GM23338 (cell line): ENCODE results near the gene NUBPL. TPM values are rescaled to one million over a fixed set of nuclear protein-coding genes. Genes with fewer than 3 reads are reported as not detected.
"Not testable (repeated sequence)": the region's sequence is repeated elsewhere in the genome, so short reads cannot be mapped to it uniquely, and the experiment has no call there.

Source experiments
- ATAC-seq: fragments of 200-7000 bp; cut with Tn5 transposase; 3 replicates; pipeline ENCODE4 v1.9.1; 2020
- DNase-seq: peaks from one replicate; pipeline ENCODE4 v3.0.0-alpha.2; 2015; ENCODE audit warnings: low spot score
- H2AFZ ChIP-seq: fragments of 200-600 bp; sonication (generic); 2 replicates; pipeline ENCODE4 v1.8.0; 2016; ENCODE audit warnings: antibody characterized with exemption, mild to moderate bottlenecking, moderate library complexity
- H3F3A ChIP-seq: fragments of 200-600 bp; sonication (generic); replicated peaks from 2 replicates; pipeline ENCODE4 v1.8.0; 2017; ENCODE audit warnings: antibody characterized with exemption, mixed run types, low read depth
- H3K27ac ChIP-seq: fragments of 200-600 bp; sonication (generic); 2 replicates; pipeline ENCODE4 v1.6.1; 2016; ENCODE audit warnings: low read depth
- H3K27me3 ChIP-seq: fragments of 200-600 bp; sonication (generic); 2 replicates; pipeline ENCODE4 v1.8.0; 2016; ENCODE audit warnings: mild to moderate bottlenecking, mixed run types, moderate library complexity; ENCODE audit not compliant: insufficient read depth
- H3K36me3 ChIP-seq: fragments of 200-600 bp; sonication (generic); 2 replicates; pipeline ENCODE4 v1.8.0; 2016; ENCODE audit warnings: mild to moderate bottlenecking; ENCODE audit not compliant: insufficient read depth
- H3K4me1 ChIP-seq: fragments of 200-600 bp; sonication (generic); 2 replicates; pipeline ENCODE4 v1.8.0; 2016; ENCODE audit warnings: mild to moderate bottlenecking, moderate library complexity; ENCODE audit not compliant: insufficient read depth
- H3K4me2 ChIP-seq: fragments of 200-600 bp; sonication (generic); 2 replicates; pipeline ENCODE4 v1.7.1; 2017; ENCODE audit warnings: mixed run types
- H3K4me3 ChIP-seq: fragments of 200-600 bp; sonication (generic); 2 replicates; pipeline ENCODE4 v1.6.1; 2016; ENCODE audit warnings: mixed run types
- H3K79me2 ChIP-seq: fragments of 200-600 bp; sonication (generic); replicated peaks from 2 replicates; pipeline ENCODE4 v1.8.0; 2017; ENCODE audit warnings: mild to moderate bottlenecking; ENCODE audit not compliant: insufficient read depth
- H3K9me2 ChIP-seq: fragments of 200-600 bp; sonication (generic); 2 replicates; pipeline ENCODE4 v1.8.0; 2017; ENCODE audit not compliant: insufficient read depth
- H4K20me1 ChIP-seq: fragments of 200-600 bp; sonication (generic); replicated peaks from 2 replicates; pipeline ENCODE4 v1.8.0; 2017; ENCODE audit warnings: mild to moderate bottlenecking; ENCODE audit not compliant: insufficient read depth
- H3K27ac Mint-ChIP-seq: 2 replicates; pipeline ENCODE4 v1.8.0; 2020; ENCODE audit warnings: inconsistent platforms, mild to moderate bottlenecking, moderate library complexity, mixed read lengths
- H3K27me3 Mint-ChIP-seq: 3 replicates; pipeline ENCODE4 v1.8.0; 2022; ENCODE audit warnings: low read depth, mild to moderate bottlenecking, moderate library complexity, mixed read lengths, inconsistent platforms; ENCODE audit not compliant: insufficient read depth, poor library complexity
- H3K36me3 Mint-ChIP-seq: 3 replicates; pipeline ENCODE4 v1.8.0; 2021; ENCODE audit warnings: low read depth, mild to moderate bottlenecking, inconsistent platforms, moderate library complexity, mixed read lengths
- H3K4me1 Mint-ChIP-seq: 3 replicates; pipeline ENCODE4 v1.8.0; 2020; ENCODE audit warnings: mild to moderate bottlenecking, inconsistent platforms, mixed read lengths
- H3K4me3 Mint-ChIP-seq: 3 replicates; pipeline ENCODE4 v1.8.0; 2021; ENCODE audit warnings: moderate library complexity, mild to moderate bottlenecking, inconsistent platforms, mixed read lengths
- H3K9me3 Mint-ChIP-seq: 3 replicates; pipeline ENCODE4 v1.8.0; 2020; ENCODE audit warnings: moderate library complexity, mild to moderate bottlenecking, inconsistent platforms, mixed read lengths
- CREB1 ChIP-seq: fragments of 250-450 bp; sonication (Bioruptor Pico); IDR thresholded peaks from 2 replicates; pipeline ENCODE4 v1.5.0; 2020; ENCODE audit warnings: low read depth, mild to moderate bottlenecking, moderate library complexity
- CTCF ChIP-seq, 2 experiments: fragments of 200-600 bp in 1 of 2; sonication (generic) in 1 of 2; conservative IDR thresholded peaks; 2 replicates each; pipeline versions ENCODE4 v1.5.1 to v1.6.1; 2016 to 2017; ENCODE audit warnings: antibody characterized with exemption in 2 of 2, low read depth in 2 of 2, mild to moderate bottlenecking in 2 of 2, moderate library complexity in 1 of 2
- ZNF114 ChIP-seq: fragments of 250-450 bp; sonication (Bioruptor Pico); IDR thresholded peaks from 2 replicates; pipeline ENCODE4 v1.5.0; 2020; ENCODE audit warnings: mild to moderate bottlenecking, moderate library complexity
- polyA plus RNA-seq: library from polyadenylated mRNA; unstranded; fragments of >200 nt; fragmentation: Nextera tagmentation; extraction: Ambion mirVana; gene quantifications from 2 replicates; pipeline ENCODE4 v1.2.1, GENCODE V29; 2016
- total RNA-seq: library from RNA; depleted of rRNA; stranded (reverse); fragments of >200 nt; shearing (Covaris generic); gene quantifications from 2 replicates; pipeline ENCODE4 v1.2.3, GENCODE V29; 2014
- TF ChIP-seq, protein P1 (sequence below): fragments of 250-450 bp; sonication (Bioruptor Pico); IDR thresholded peaks from 2 replicates; pipeline ENCODE4 v1.5.0; 2020; ENCODE audit warnings: mild to moderate bottlenecking, moderate library complexity
- TF ChIP-seq, protein P2 (sequence below): IDR thresholded peaks from 2 replicates; pipeline ENCODE4 v1.6.1; 2016; ENCODE audit warnings: antibody characterized with exemption

Gene NUBPL
- total and polyA plus RNA-seq, 2 experiments from 2014 or later: 6.1 to 20.7 TPM

- Histone ChIP-seq H3K27ac (no peak overlapping the region), H3K9me2 (no peaks in the 10 kb centered on the region), H3F3A (no peaks in the 10 kb centered on the region), H2AFZ (no peak overlapping the region), H3K4me3 (no peak overlapping the region), H3K36me3 (no peaks in the 10 kb centered on the region), H3K79me2 (no peaks in the 10 kb centered on the region), H3K4me1 (no peaks in the 10 kb centered on the region), H4K20me1 (no peaks in the 10 kb centered on the region), H3K27me3 (no peaks in the 10 kb centered on the region), H3K4me2 (no peak overlapping the region)
- no peak overlapping the region for H3K4me3 Mint-ChIP-seq
- H3K27ac Mint-ChIP-seq: no peak overlapping the region
- DNase-seq: no peak
- peaks cover 6% of the 10 kb centered on the region; the same call in 2 of the 3 replicates for H3K36me3 Mint-ChIP-seq
- H3K4me1 Mint-ChIP-seq: no peaks in the 10 kb centered on the region
- ATAC-seq: no peak
- peaks cover 13% of the 10 kb centered on the region for H3K9me3 Mint-ChIP-seq
- TF ChIP-seq CREB1 (CRISPR knock-in tag): no peak
- TF ChIP-seq CTCF (conservative IDR thresholded peaks at IDR 0.05; ENCODE audit: low read depth in 2 of 2): no peak
- TF ChIP-seq ZNF114 (CRISPR knock-in tag): no peak
- TF ChIP-seq, protein P1, sequence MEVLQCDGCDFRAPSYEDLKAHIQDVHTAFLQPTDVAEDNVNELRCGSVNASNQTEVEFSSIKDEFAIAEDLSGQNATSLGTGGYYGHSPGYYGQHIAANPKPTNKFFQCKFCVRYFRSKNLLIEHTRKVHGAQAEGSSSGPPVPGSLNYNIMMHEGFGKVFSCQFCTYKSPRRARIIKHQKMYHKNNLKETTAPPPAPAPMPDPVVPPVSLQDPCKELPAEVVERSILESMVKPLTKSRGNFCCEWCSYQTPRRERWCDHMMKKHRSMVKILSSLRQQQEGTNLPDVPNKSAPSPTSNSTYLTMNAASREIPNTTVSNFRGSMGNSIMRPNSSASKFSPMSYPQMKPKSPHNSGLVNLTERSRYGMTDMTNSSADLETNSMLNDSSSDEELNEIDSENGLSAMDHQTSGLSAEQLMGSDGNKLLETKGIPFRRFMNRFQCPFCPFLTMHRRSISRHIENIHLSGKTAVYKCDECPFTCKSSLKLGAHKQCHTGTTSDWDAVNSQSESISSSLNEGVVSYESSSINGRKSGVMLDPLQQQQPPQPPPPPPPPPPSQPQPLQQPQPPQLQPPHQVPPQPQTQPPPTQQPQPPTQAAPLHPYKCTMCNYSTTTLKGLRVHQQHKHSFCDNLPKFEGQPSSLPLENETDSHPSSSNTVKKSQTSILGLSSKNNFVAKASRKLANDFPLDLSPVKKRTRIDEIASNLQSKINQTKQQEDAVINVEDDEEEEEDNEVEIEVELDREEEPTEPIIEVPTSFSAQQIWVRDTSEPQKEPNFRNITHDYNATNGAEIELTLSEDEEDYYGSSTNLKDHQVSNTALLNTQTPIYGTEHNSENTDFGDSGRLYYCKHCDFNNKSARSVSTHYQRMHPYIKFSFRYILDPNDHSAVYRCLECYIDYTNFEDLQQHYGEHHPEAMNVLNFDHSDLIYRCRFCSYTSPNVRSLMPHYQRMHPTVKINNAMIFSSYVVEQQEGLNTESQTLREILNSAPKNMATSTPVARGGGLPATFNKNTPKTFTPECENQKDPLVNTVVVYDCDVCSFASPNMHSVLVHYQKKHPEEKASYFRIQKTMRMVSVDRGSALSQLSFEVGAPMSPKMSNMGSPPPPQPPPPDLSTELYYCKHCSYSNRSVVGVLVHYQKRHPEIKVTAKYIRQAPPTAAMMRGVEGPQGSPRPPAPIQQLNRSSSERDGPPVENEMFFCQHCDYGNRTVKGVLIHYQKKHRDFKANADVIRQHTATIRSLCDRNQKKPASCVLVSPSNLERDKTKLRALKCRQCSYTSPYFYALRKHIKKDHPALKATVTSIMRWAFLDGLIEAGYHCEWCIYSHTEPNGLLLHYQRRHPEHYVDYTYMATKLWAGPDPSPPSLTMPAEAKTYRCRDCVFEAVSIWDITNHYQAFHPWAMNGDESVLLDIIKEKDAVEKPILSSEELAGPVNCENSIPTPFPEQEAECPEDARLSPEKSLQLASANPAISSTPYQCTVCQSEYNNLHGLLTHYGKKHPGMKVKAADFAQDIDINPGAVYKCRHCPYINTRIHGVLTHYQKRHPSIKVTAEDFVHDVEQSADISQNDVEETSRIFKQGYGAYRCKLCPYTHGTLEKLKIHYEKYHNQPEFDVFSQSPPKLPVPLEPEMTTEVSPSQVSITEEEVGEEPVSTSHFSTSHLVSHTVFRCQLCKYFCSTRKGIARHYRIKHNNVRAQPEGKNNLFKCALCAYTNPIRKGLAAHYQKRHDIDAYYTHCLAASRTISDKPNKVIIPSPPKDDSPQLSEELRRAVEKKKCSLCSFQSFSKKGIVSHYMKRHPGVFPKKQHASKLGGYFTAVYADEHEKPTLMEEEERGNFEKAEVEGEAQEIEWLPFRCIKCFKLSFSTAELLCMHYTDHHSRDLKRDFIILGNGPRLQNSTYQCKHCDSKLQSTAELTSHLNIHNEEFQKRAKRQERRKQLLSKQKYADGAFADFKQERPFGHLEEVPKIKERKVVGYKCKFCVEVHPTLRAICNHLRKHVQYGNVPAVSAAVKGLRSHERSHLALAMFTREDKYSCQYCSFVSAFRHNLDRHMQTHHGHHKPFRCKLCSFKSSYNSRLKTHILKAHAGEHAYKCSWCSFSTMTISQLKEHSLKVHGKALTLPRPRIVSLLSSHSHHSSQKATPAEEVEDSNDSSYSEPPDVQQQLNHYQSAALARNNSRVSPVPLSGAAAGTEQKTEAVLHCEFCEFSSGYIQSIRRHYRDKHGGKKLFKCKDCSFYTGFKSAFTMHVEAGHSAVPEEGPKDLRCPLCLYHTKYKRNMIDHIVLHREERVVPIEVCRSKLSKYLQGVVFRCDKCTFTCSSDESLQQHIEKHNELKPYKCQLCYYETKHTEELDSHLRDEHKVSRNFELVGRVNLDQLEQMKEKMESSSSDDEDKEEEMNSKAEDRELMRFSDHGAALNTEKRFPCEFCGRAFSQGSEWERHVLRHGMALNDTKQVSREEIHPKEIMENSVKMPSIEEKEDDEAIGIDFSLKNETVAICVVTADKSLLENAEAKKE (CRISPR knock-in tag): no peak
- TF ChIP-seq, protein P2, sequence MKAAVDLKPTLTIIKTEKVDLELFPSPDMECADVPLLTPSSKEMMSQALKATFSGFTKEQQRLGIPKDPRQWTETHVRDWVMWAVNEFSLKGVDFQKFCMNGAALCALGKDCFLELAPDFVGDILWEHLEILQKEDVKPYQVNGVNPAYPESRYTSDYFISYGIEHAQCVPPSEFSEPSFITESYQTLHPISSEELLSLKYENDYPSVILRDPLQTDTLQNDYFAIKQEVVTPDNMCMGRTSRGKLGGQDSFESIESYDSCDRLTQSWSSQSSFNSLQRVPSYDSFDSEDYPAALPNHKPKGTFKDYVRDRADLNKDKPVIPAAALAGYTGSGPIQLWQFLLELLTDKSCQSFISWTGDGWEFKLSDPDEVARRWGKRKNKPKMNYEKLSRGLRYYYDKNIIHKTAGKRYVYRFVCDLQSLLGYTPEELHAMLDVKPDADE: no peak
- H3K27me3 Mint-ChIP-seq: peaks cover 1% of the 10 kb centered on the region
Measured at GRCh38 chr14:31613188-31613587, 52.0 kb downstream of the NUBPL start.

DNA sequence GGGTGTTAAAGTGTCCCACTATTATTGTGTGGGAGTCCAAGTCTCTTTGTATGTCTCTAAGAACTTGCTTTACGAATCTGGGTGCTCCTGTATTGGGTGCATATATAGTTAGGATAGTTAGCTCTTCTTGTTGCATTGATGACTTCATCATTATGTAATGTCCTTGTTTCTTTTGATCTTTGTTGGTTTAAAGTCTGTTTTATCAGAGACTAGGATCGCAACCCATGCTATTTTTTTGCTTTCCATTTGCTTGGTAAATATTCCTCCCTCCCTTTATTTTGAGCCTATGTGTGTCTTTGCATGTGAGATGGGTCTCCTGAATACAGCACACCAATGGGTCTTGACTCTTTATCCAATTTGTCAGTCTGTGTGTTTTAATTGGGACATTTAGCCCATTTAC is 57.7 kb downstream of the NUBPL start:
- H3K4me3 Mint-ChIP-seq, H2AFZ ChIP-seq, H3K27ac Mint-ChIP-seq, DNase-seq, H3K36me3 ChIP-seq, H3K27me3 ChIP-seq, H3K4me3 ChIP-seq, H4K20me1 ChIP-seq, H3F3A ChIP-seq, H3K4me1 ChIP-seq, H3K4me1 Mint-ChIP-seq, H3K9me2 ChIP-seq, H3K27me3 Mint-ChIP-seq, H3K79me2 ChIP-seq, H3K27ac ChIP-seq, ATAC-seq, H3K4me2 ChIP-seq: not testable (repeated sequence)
- Mint-ChIP-seq H3K9me3 (peaks cover 32% of the 10 kb centered on the region), H3K36me3 (peaks cover 36% of the 10 kb centered on the region)
